Kidney tubule cell (primary cell): ENCODE results near the gene PAXX.

Source experiments
- DNase-seq: peaks from one replicate; pipeline ENCODE4 v3.0.0-alpha.2; 2018; ENCODE audit warnings: low spot score

Gene PAXX

DNA sequence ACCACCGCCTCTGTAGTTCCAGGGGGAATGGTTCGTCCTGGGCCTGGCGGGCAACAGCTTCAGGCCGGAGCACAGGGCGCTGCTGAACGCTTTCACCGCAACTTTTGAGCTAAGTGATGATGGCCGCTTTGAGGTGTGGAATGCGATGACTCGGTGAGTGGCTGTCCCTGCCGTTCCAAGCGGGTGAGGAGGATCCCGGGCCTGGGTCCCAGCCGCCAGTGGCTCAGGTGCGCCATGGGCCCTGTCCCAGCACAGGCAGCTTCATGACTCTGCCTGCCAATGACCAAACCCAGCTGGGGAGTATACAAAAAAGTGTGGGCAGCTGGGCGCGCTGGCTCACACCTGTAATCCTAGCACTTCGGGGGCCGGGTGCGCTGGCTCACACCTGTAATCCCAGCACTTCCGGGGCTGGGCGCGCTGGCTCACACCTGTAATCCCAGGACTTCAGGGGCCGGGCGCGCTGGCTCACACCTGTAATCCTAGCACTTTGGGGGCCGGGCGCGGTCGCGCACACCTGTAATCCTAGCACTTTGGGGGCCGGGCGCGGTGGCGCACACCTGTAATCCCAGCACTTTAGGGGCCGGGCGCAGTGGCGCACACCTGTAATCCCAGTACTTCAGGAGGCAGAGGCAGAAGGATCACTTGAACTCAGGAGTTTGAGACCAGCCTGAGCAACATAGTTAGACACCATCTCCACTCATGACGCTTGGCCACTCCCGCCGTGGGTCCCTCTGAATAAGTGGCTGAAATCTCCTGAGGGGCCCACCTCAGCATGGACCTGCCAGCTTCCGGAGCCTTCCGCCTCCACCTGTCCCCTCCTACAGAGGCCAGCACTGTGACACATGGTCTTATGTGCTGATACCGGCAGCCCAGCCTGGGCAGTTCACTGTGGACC is 39.1 kb upstream of the PAXX start:
- no peak for DNase-seq

- no peak for DNase-seq
These were observed 38.4 kb upstream of the PAXX start for GRCh38 chr9:136953771-136954269.

GRCh38 chr9:136954270-136955083 is 37.7 kb upstream of the PAXX start:
- no peak for DNase-seq

- no peak for DNase-seq
These were observed 36.9 kb upstream of the PAXX start for GRCh38 chr9:136955202-136955942.

DNA sequence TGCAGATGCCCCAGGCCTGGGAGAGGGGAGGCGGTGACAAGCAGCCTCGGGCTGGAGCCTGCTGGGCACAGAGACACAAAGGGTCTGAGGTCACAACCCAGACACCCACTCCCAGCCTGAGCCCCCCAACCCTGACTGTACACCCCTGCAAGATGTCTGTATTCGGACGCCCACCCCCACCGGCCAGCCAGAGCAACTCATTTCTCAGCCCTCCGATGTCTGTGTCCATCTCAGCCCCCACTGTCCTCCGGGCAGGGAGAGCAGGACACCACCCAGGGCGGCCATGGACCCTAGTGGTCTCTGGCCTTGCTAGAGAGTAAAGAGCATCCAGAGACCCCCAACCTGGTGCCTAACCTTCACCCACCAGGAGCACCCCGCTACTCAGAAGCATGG is 36.3 kb upstream of the PAXX start:
- no peak for DNase-seq

GRCh38 chr9:136956604-136957003 is 35.6 kb upstream of the PAXX start:
- no peak for DNase-seq

GRCh38 chr9:136957461-136957860 is 34.8 kb upstream of the PAXX start:
- no peak for DNase-seq

DNA sequence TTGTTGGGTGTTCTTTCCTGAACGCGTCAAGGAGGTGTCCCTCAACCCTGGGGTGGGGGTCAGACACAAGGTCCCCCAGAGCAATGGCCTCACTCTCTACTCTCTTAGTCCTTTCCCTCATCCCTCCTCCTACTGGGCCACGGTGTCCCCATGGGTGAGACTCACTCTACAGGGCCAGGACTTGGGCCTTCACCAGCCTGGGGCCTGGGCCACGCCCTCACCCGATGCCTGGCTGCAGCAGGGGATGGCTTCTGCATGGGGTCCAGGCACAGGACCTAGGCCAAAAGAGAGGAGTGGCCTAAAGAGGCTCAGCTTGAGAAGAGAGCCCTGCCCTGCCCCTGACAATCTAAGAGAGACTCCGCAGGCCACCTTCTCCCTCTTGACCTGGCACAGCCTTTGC is 34.3 kb upstream of the PAXX start:
- DNase-seq, result no peak

- DNase-seq, result no peak
These were observed 33.7 kb upstream of the PAXX start for GRCh38 chr9:136958473-136958872.

- DNase-seq, result no peak
These were observed 33.0 kb upstream of the PAXX start for GRCh38 chr9:136958898-136959850.

- no peak for DNase-seq
These were observed 31.8 kb upstream of the PAXX start for GRCh38 chr9:136960212-136960937.

DNA sequence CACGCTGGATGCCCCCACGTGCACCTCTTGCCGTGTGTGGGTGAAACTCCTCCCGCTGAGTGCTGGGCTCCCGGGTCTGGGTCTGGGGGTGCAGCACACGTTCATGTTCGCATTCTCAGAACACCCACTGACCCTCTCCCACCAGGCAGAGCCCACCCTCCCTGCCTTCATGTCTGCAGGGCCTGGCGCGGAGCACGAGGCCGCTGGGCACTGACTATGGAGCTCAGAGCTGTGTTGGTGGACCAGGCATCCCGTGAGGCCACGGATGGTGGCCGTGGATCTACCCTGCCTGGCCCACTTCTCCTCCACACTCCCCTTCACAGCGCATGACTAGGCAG is 31.3 kb upstream of the PAXX start:
- DNase-seq, result no peak

GRCh38 chr9:136961279-136962065 is 30.8 kb upstream of the PAXX start:
- DNase-seq, result no peak

- no peak for DNase-seq
These were observed 30.1 kb upstream of the PAXX start for GRCh38 chr9:136962163-136962562.

GRCh38 chr9:136962701-136963248 is 29.4 kb upstream of the PAXX start:
- DNase-seq, result no peak

DNA sequence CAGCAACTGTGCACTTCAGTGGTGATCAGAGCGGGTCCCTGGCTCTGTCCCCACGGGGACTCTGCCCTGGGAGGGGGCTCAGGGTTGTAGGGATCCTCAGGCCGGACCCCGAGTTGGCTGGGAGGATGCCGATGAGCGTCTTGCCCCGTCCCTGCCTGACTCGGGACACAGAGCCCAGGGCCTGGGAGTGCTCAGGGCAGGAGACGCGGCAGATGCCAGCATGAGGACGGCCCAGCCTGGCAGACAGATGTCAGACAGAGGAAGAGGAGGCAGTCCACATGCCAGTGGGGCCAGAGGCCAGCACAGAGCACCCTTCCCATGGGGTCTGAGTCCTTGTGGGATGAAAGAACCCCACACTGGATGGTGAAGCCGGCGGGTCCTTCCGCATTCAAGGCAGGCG is 28.9 kb upstream of the PAXX start:
- DNase-seq, result no peak

- no peak for DNase-seq
These were observed 28.5 kb upstream of the PAXX start for GRCh38 chr9:136963751-136964150.

- DNase-seq, result no peak
These were observed 28.0 kb upstream of the PAXX start for GRCh38 chr9:136964171-136964689.

DNA sequence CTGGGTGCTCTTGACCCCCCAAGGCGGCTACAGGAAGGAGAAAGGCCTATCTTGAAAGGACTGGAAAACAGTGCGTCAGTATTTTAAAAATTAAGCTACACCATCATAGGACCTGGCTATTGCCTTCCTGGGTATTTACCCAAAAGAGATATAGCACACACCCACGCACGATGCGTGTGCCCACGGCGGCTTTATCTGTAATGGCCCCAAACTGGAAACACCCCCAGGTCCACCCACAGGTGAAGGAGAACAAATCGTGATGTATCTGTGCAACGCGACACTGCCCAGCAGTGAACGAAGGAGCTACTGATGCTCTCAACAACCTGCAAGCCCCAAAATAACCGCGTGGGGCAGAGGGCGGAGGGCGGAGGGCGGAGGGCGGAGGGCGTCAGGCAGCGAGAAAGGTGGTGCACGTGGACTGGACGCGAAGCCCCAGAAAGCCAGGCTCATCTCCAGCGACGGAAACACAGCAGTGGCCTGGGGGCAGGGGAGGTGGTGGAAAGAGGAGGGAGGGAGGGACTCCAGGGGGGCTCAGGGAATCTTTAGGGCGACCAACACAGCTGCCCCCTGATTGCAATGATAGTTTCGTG is 27.3 kb upstream of the PAXX start:
- DNase-seq, result no peak
